ENCODE data around the gene EMP2. TPM values are rescaled to one million over a fixed set of nuclear protein-coding genes. Genes with fewer than 3 reads are reported as not detected.
A peak's percentile ranks its signal among the peaks of the same experiment; 100 is the strongest.

Gene EMP2
- total RNA-seq (10 to 100 TPM; 24.5 to 57.6 (median 43.3) TPM), polyA plus RNA-seq (10 to 100 TPM; 10.7 to 60.9 (median 11.7) TPM)
- long read RNA-seq, donor 1, full-length matches to known transcripts: 5 of 5 reads
- long read RNA-seq, donor 1, partial matches to known transcripts: 0 of 5 reads
- long read RNA-seq, donor 1, other reads (novel, unspliced or antisense): 0 of 5 reads
- long read RNA-seq, donor 2, full-length matches to known transcripts: 10 of 10 reads
- long read RNA-seq, donor 2, partial matches to known transcripts: 0 of 10 reads
- long read RNA-seq, donor 2, other reads (novel, unspliced or antisense): 0 of 10 reads
- long read RNA-seq, donor 3, full-length matches to known transcripts: 10 of 10 reads
- long read RNA-seq, donor 3, partial matches to known transcripts: 0 of 10 reads
- long read RNA-seq, donor 3, other reads (novel, unspliced or antisense): 0 of 10 reads
- long read RNA-seq, donor 4, full-length matches to known transcripts: 2 of 2 reads
- long read RNA-seq, donor 4, partial matches to known transcripts: 0 of 2 reads
- long read RNA-seq, donor 4, other reads (novel, unspliced or antisense): 0 of 2 reads
- long read RNA-seq, donor 5, full-length matches to known transcripts: 27 of 27 reads
- long read RNA-seq, donor 5, partial matches to known transcripts: 0 of 27 reads
- long read RNA-seq, donor 5, other reads (novel, unspliced or antisense): 0 of 27 reads
- long read RNA-seq, donor 6, full-length matches to known transcripts: 31 of 31 reads
- long read RNA-seq, donor 6, partial matches to known transcripts: 0 of 31 reads
- long read RNA-seq, donor 6, other reads (novel, unspliced or antisense): 0 of 31 reads
- long read RNA-seq, donor 7, full-length matches to known transcripts: 23 of 41 reads
- long read RNA-seq, donor 7, partial matches to known transcripts: 18 of 41 reads
- long read RNA-seq, donor 7, other reads (novel, unspliced or antisense): 0 of 41 reads
- long read RNA-seq, donor 8, full-length matches to known transcripts: 17 of 17 reads
- long read RNA-seq, donor 8, partial matches to known transcripts: 0 of 17 reads
- long read RNA-seq, donor 8, other reads (novel, unspliced or antisense): 0 of 17 reads
- long read RNA-seq, donor 9, full-length matches to known transcripts: 18 of 18 reads
- long read RNA-seq, donor 9, partial matches to known transcripts: 0 of 18 reads
- long read RNA-seq, donor 9, other reads (novel, unspliced or antisense): 0 of 18 reads
- long read RNA-seq, donor 10, full-length matches to known transcripts: 2 of 2 reads
- long read RNA-seq, donor 10, partial matches to known transcripts: 0 of 2 reads
- long read RNA-seq, donor 10, other reads (novel, unspliced or antisense): 0 of 2 reads

- intact Hi-C loops (cut with DNase I; ENCODE audit: low total_unique reads): no loop called here
- WGBS, 5 donors: 1 to 2% (median 2%) methylated on average over 25 to 91 of the region's 91 CpGs
- TF ChIP-seq CTCF (IDR thresholded peaks at IDR 0.05) (peak in 5 of 7 experiments; percentile 23 to 61 (median 41)), EP300 (IDR thresholded peaks at IDR 0.05) (no peak), POLR2A (IDR thresholded peaks at IDR 0.05) (peak in 1 of 4 donors; percentile 10), POLR2AphosphoS5 (IDR thresholded peaks at IDR 0.05) (peak; percentile 71 to 81 (median 79))
Measured at GRCh38 chr16:10579965-10580882, at the start of gene EMP2. Gene EMP2, minus strand, starts transcription at chr16:10580598. Its CDS starts 32,981 bp downstream, at chr16:10547617.

GRCh38 chr16:10629592-10629963 lies 49.2 kb upstream of the EMP2 start:
- Histone ChIP-seq H3K27me3 (peaks cover 0 to 18% (median 0%) of the 10 kb centered on the region in 3 donors), H3K4me1 (peaks cover 0 to 6% (median 0%) of the 10 kb centered on the region in 4 donors), H3K4me3 (no peak overlapping the region), H3K9me3 (peaks cover 0 to under 1% (median 0%) of the 10 kb centered on the region in 4 donors), H3K36me3 (no peaks in the 10 kb centered on the region), H3K27ac (no peak overlapping the region)
- 54 to 81% (median 69%) methylated on average over 6 of the region's 6 CpGs for WGBS, 5 donors
- intact Hi-C loops (cut with DNase I; ENCODE audit: low total_unique reads): no loop called here
- DNase-seq: no peak
- TF ChIP-seq EP300 (IDR thresholded peaks at IDR 0.05): no peak
- TF ChIP-seq CTCF (IDR thresholded peaks at IDR 0.05): no peak
- TF ChIP-seq POLR2A (IDR thresholded peaks at IDR 0.05): no peak
- TF ChIP-seq POLR2AphosphoS5 (IDR thresholded peaks at IDR 0.05): no peak

More at GRCh38 chr16:10579965-10580882, at the start of gene EMP2:
- Histone ChIP-seq H3K27me3 (peaks cover 0 to 21% (median 0%) of the 10 kb centered on the region in 3 donors), H3K9me3 (no peaks in the 10 kb centered on the region), H3K27ac (peak within 1 kb of the TSS; percentile 93 to 97 (median 95)), H3K36me3 (no peaks in the 10 kb centered on the region), H3K4me1 (peaks cover 37 to 62% (median 54%) of the 10 kb centered on the region in 4 donors), H3K4me3 (peak within 1 kb of the TSS; percentile 79 to 90 (median 88))
- DNase-seq: peak; percentile 85 to 95

DNA sequence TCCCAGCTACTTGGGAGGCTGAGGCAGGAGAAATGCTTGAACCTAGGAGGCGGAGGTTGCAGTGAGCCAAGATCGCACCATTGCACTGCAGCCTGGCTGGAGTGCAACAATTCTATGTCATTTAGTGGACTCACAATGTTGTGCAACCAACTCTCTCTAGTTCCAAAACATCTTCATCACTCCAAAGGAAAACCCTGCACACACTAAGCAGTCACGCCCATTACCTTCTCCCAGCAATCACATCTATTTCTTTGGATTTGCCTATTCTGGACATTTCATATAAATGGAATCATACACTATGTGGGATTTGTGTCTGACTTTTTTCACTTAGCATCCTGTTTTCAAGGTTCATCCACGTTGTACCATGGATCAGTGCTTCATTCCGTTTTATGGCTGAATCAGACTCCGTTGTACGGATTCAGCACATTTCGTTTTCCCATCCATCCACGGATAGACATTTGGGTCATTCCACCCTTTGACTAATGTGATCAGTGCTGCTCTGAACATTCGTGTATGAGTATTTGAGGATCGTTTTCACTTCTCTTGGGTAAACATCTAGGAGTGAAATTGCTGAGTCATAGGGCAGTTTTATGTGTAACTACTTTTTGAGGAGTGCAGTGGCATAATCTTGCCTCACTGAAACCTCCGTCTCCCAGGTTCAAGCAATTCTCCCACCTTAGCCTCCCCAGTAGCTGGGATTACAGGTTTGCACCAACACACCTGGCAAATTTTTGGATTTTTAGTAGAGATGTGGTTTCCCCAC lies 45.4 kb upstream of the EMP2 start:
- no peaks in the 10 kb centered on the region for H3K27me3 ChIP-seq
- H3K36me3 ChIP-seq: no peaks in the 10 kb centered on the region
- H3K9me3 ChIP-seq: no peaks in the 10 kb centered on the region
- WGBS, 5 donors: 73 to 80% (median 75%) methylated on average over 12 of the region's 12 CpGs
- no peak for DNase-seq
- H3K4me3 ChIP-seq: no peak overlapping the region
- intact Hi-C loops (cut with DNase I; ENCODE audit: low total_unique reads): no loop called here
- H3K27ac ChIP-seq: no peak overlapping the region
- H3K4me1 ChIP-seq: peaks cover 0 to 6% (median 2%) of the 10 kb centered on the region in 4 donors
- TF ChIP-seq EP300 (IDR thresholded peaks at IDR 0.05) (no peak), POLR2A (IDR thresholded peaks at IDR 0.05) (no peak), CTCF (IDR thresholded peaks at IDR 0.05) (no peak), POLR2AphosphoS5 (IDR thresholded peaks at IDR 0.05) (no peak)
